HFF-Myc (cell line): Measurements from ENCODE around the gene IRF3.
"Not testable (repeated sequence)": the region's sequence is repeated elsewhere in the genome, so short reads cannot be mapped to it uniquely, and the experiment has no call there.

Experiments used
- DNase-seq: peaks from one replicate; pipeline ENCODE4 v3.0.0-alpha.2; 2011; ENCODE audit warnings: low read depth; ENCODE audit errors: extremely low read depth
- H3K4me3 ChIP-seq: replicated peaks from 2 replicates; pipeline ENCODE4 v1.5.1; 2011; ENCODE audit warnings: low read depth, mild to moderate bottlenecking, control low read depth, low read length
- CTCF ChIP-seq: IDR thresholded peaks from 2 replicates; pipeline ENCODE4 v1.5.1; 2012; ENCODE audit warnings: mild to moderate bottlenecking, low read depth, low read length, control low read depth; ENCODE audit errors: missing control alignments

Gene IRF3

GRCh38 chr19:49631610-49632192, 34.0 kb downstream of the IRF3 start:
- no peak for DNase-seq
- no peak overlapping the region for H3K4me3 ChIP-seq
- TF ChIP-seq CTCF, result no peak

- DNase-seq, result no peak
- H3K4me3 ChIP-seq, result no peak overlapping the region
- TF ChIP-seq CTCF, result no peak
Measured at GRCh38 chr19:49631014-49631588, 34.6 kb downstream of the IRF3 start.

- DNase-seq, result no peak
- H3K4me3 ChIP-seq, result no peak overlapping the region
- no peak for TF ChIP-seq CTCF
Measured at GRCh38 chr19:49629659-49630058, 36.0 kb downstream of the IRF3 start.

- H3K4me3 ChIP-seq, result no peak overlapping the region
- no peak for DNase-seq
- no peak for TF ChIP-seq CTCF
Measured at GRCh38 chr19:49626226-49626625, 39.4 kb downstream of the IRF3 start.

GRCh38 chr19:49624967-49625910, 40.4 kb downstream of the IRF3 start:
- TF ChIP-seq CTCF, result no peak
- H3K4me3 ChIP-seq, result no peak overlapping the region
- no peak for DNase-seq

GRCh38 chr19:49617860-49618259, 47.8 kb downstream of the IRF3 start:
- not testable (repeated sequence) for H3K4me3 ChIP-seq, DNase-seq

- DNase-seq, result no peak
- no peak for TF ChIP-seq CTCF
- H3K4me3 ChIP-seq, result no peak overlapping the region
Measured at GRCh38 chr19:49616945-49617344, 48.7 kb downstream of the IRF3 start.
